Colon (tissue), 2 donors: ENCODE measurements around the gene DNAH14.
"Not testable (repeated sequence)": the region's sequence is repeated elsewhere in the genome, so short reads cannot be mapped to it uniquely, and the experiment has no call there.

Experiments used
- FAIRE-seq: peaks from 2 replicates; lab custom pipeline; 2012; peaks lifted over from hg19 to GRCh38; lab: Jason Lieb, UNC
- donor health status: control.
- donor health status: control.

The DNAH14 gene

GRCh38 chr1:224921354-224921753, 8.1 kb upstream of the DNAH14 start:
- no peak for FAIRE-seq

- FAIRE-seq: no peak
These were observed 6.9 kb upstream of the DNAH14 start for GRCh38 chr1:224922404-224923164.

GRCh38 chr1:224923726-224924125, 5.7 kb upstream of the DNAH14 start:
- FAIRE-seq: no peak

GRCh38 chr1:224927631-224928030, 1.8 kb upstream of the DNAH14 start:
- FAIRE-seq: not testable (repeated sequence)

GRCh38 chr1:224928906-224929305, 569 bp upstream of the DNAH14 start:
- FAIRE-seq: no peak

- no peak for FAIRE-seq
These were observed 2.1 kb downstream of the DNAH14 start for GRCh38 chr1:224931605-224932004.

GRCh38 chr1:224932607-224933249, 3.3 kb downstream of the DNAH14 start:
- FAIRE-seq: no peak

- FAIRE-seq: no peak
These were observed 4.1 kb downstream of the DNAH14 start for GRCh38 chr1:224933584-224933983.

- no peak for FAIRE-seq
These were observed 9.2 kb downstream of the DNAH14 start for GRCh38 chr1:224938652-224939051.

- FAIRE-seq: no peak
These were observed 10.5 kb downstream of the DNAH14 start for GRCh38 chr1:224939844-224940425.

- not testable (repeated sequence) for FAIRE-seq
These were observed 11.3 kb downstream of the DNAH14 start for GRCh38 chr1:224940735-224941134.

GRCh38 chr1:224945651-224946348, 16.3 kb downstream of the DNAH14 start:
- not testable (repeated sequence) for FAIRE-seq

- FAIRE-seq: not testable (repeated sequence)
These were observed 16.8 kb downstream of the DNAH14 start for GRCh38 chr1:224946349-224946691.

- no peak for FAIRE-seq
These were observed 28.2 kb downstream of the DNAH14 start for GRCh38 chr1:224957696-224958095.

GRCh38 chr1:224958490-224958889, 29.0 kb downstream of the DNAH14 start:
- FAIRE-seq: no peak

- FAIRE-seq: no peak
These were observed 29.6 kb downstream of the DNAH14 start for GRCh38 chr1:224959115-224959514.

GRCh38 chr1:224959656-224960055, 30.2 kb downstream of the DNAH14 start:
- no peak for FAIRE-seq

GRCh38 chr1:224980181-224980580, 50.7 kb downstream of the DNAH14 start:
- FAIRE-seq: no peak

GRCh38 chr1:224981922-224982354, 52.5 kb downstream of the DNAH14 start:
- FAIRE-seq: not testable (repeated sequence)

- FAIRE-seq: no peak
These were observed 58.6 kb downstream of the DNAH14 start for GRCh38 chr1:224988042-224988441.

- FAIRE-seq: no peak
These were observed 60.1 kb downstream of the DNAH14 start for GRCh38 chr1:224989615-224990014.

GRCh38 chr1:224991550-224991949, 62.1 kb downstream of the DNAH14 start:
- not testable (repeated sequence) for FAIRE-seq

- no peak for FAIRE-seq
These were observed 66.1 kb downstream of the DNAH14 start for GRCh38 chr1:224995602-224996001.
